GM18907 (cell line): ENCODE results near the gene TNIK.

ENCODE experiments used
- ATAC-seq: cut with Tn5 transposase; IDR thresholded peaks from one replicate; pipeline ENCODE4 v1.9.1; 2021; ENCODE audit warnings: mild to moderate bottlenecking, moderate library complexity; ENCODE audit not compliant: unreplicated experiment

The TNIK gene

GRCh38 chr3:171064461-171064860 is 395.7 kb downstream of the TNIK start:
- no peak for ATAC-seq

GRCh38 chr3:171061749-171062148 is 398.5 kb downstream of the TNIK start:
- no peak for ATAC-seq

DNA sequence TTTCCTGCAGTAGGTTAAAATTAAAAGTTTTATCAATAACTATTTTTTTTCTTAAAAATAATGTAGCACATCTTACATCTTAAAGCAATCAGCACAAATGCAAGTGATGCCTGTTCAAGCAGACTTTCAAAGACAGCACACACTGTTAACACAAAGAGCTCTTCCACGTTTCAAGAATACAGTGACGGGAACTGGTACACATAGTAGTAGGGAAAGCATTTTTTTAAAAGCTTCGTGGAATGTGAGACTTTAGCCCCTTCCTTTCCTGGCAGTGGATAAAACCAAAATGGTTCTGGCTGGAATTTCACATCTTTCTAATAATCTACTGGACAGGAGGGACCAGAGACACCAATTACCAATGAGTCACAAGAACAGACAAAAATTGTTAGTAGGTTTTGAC is 400.2 kb downstream of the TNIK start:
- no peak for ATAC-seq

DNA sequence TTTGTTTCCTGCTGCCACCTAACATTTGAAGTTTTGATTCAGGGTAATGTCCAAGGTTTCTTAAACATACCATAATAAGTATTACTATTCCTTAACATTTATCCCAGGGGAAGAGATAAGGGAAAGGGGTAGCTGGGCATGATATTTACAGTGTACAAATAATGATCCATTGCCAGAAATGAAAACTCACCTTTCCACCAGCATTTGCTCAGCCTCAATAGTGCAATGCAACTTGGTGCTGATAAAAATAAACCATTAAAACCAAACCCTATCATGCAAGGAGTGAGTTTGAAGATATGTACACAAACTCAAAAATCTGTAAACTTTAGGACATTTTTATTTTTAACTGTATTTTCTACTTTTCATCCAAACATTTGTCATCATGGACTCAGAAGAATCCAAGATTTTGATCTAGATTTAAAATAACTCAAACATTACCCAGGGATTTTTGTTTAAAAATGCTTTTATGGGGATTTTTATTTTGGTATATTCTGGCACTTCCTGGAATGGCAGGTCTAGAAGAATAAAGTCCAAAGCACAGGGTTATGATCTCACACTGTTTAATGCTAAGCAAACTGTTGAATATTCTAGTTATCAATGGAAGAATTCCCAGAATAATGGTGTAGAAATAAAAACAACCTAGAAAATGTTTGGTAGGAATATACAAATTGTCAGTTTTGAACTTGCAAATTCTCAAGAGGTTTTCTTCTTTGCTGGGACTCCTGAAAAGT is 401.2 kb downstream of the TNIK start:
- no peak for ATAC-seq

DNA sequence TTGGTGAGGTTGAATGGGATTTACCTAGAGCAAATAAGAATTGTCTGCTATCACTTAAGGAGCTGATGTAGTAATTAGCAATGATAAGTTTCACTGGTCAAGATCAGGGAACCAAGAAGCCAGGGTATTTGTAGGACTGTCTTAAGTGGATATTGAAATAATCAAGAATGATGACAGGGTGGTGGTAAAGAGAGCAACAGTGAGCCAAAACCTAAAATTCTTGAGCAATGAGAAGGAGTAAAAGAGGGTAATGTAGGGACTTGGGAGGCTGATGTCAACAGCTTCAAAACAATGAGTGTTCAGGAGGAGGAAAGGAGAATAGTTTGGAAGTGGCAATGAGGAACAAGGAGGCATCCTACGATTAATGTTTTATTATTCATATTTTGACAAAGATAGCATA is 402.1 kb downstream of the TNIK start:
- no peak for ATAC-seq

- peak; percentile 44 for ATAC-seq
These were observed 403.1 kb downstream of the TNIK start for GRCh38 chr3:171057072-171057471.

DNA sequence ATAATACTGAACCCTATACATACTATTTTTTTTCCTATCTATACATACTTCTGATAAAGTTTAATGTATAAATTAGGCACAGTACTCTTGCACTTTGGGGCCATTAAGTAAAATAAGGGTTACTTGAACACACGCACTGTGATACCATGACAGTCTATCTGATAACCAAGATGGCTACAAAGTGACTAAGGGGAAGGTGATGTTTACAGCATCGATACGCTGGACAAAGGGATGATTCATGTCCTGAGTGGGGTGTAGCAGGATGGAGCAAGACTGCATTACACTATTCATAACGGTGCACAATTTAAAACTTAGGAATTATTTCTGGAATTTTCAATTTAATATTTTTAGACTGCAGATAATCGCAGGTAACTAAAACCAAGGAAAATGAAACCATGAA is 403.7 kb downstream of the TNIK start:
- ATAC-seq: no peak

DNA sequence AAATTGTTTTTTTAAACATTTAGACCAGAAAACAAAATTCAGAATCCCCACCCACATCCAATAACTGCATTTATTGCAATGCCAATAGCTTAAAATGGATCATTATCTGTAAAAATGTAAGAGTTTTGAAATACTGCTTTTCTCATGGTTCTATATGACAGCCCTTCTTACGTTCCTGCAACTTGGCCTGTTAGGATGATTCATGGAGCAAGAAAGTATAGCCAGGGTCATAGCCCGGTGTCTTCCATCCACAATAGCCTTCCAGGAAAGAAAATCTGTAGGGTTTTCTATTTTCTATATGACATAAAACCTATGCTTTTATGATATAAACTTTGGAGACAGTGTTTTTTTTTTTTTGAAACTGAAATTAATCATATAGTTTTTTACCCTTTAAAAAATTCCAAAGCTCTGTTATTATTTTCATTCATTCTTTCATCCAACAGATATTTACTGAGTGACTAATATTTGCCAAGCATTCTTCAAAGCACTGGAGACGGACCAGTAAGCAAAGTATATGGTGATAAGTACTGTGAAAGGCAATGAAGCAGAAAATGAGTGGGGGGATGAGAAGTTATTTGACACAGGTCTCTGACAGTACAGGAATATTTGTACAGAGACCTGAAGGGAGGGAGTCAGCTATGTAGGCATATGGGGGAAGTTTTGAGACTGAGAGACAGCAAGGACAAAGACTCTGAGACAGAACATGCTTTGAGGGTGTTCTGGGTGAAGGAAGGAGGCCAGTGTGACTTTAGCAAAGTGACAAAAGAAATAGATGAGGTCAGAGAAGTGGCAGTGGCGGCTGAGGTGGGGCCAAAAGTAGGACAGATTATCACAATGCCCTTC is 404.6 kb downstream of the TNIK start:
- no peak for ATAC-seq

GRCh38 chr3:171054921-171055320 is 405.3 kb downstream of the TNIK start:
- ATAC-seq: no peak

DNA sequence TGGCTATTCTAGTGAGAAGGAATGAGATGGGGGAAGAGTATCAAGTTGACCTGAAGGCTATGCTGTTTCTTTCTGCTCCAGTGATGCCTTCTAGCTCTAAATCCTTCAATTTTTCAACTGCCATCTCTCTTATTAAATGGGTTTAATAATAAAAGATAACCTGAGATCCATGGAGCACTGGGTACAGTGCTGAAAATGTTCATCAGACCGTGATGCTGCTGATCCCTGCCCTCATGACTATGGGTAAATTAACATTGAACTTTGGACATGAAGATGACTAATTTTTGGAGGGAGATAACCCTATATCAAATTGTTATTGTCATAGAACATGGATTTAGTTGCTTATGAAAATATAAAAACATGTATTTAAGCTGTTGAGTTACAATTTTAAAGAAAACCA is 406.0 kb downstream of the TNIK start:
- no peak for ATAC-seq

GRCh38 chr3:171049861-171050444 is 410.3 kb downstream of the TNIK start:
- ATAC-seq: peak; percentile 86

GRCh38 chr3:171046760-171047159 is 413.4 kb downstream of the TNIK start:
- no peak for ATAC-seq

DNA sequence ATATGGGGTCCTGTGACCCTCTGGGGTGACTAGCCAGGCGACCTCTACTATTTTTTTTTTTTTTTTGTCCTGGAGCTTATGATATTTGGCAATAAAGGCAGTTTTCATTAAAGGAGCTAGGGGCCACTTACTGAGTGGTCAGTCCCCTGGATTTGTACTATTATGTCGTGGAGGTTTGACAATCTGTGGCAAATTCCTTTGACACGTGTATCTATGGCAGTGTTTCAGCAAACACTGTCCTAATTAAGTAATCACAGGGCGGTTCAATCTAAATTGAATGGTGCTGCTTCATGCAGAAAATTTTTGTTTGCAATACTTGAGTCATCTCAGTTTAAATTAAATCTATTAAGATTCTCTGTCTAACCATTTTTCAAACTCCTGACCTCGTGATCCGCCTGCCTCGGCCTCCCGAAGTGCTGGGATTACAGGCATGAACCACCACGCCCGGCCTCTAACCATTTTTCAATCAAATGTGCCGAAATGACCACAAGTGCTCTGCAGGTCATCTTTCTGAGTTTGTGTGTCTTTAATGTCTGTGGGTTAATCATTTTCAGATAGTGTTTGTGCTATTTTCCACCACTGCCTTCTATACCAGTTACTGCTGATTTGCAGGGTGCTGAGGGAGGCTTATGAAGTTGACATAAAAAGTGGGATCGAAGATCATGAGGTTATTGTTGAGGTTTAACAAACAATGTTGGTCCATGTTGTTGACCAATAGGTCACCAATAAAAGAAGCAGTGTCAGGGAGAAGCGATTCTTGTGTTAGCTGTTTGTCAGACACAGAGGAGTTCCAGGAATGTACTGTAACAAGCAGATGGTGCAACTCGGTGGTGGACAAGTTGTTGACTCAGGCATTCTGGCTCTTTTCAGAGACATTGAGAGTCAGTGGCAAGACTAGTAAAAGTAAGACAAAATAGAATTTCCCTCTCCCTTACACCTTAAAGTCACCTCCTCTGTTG is 415.1 kb downstream of the TNIK start:
- ATAC-seq: no peak

GRCh38 chr3:171044384-171044783 is 415.8 kb downstream of the TNIK start:
- no peak for ATAC-seq

- no peak for ATAC-seq
These were observed 420.5 kb downstream of the TNIK start for GRCh38 chr3:171039674-171040073.

- ATAC-seq: no peak
These were observed 421.9 kb downstream of the TNIK start for GRCh38 chr3:171038342-171038741.

DNA sequence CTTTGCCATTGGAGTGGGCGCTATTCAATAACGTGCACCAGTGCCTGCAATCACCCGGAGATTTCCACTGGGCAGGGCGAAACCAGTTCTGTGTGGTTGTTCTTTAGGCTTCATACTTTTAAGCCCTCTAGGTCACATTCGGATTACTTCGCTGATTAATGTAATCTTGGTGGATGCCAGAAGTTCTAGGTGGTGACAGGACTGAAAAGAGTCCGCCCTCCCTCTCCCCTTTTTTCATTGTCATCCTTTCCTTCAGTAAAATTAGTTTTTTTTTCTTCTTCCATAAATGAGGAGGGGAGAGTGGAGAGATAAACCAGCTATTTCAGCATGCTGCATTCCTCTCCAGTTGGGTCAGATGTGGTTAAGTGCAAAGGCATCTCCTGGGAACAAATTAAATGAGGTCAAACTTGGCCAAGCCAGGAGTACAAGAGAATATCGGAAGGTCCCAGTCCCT is 431.4 kb downstream of the TNIK start:
- no peak for ATAC-seq

- ATAC-seq: peak; percentile 84
These were observed 432.0 kb downstream of the TNIK start for GRCh38 chr3:171028025-171028778.

DNA sequence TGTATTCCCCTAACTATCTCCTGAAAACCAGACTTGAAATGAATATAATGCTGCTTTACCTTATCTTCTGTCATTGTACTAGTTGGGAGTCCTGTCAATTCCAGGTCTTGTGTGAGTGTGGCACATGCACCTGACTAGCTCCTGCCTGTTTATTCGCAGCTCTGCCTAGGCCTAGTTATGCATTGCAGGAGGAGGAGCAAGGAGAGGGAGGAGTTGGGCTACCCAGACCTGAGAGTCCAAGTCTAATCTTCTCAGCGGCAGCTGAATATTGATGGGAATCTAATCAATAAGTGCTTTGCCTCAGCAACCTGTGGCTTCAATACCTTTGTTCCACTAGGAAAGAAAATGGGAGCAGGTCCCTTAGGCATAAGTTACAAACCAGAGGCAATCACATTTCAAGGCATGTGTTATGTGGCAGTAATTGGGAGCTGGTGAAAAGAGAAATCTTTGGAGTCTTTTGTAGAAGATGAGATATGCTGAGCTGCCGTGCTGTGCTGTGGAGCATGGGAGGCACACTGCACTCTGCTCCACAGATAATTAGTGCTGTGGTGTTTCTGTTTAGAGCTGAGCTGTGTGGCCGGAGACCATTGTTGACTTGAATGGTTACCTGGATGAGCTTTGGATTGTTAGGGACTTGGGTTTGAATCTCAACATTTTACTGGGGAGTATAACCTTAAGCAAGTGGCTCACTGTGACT is 433.5 kb downstream of the TNIK start, which contains the start of gene SLC2A2:
Gene SLC2A2 (minus strand): TSS at position 124 of the 697 bp plus-strand sequence. CDS start 50 bp downstream, at position 74.
- ATAC-seq: no peak
